Nephron (organoid): ENCODE data around the gene SPECC1L.
A peak's percentile ranks its signal among the peaks of the same experiment; 100 is the strongest.

Experiments used
- H3K27ac Mint-ChIP-seq, 3 experiments: 2 replicates each; pipeline ENCODE4 v1.8.0; 2020; ENCODE audit warnings: mixed read lengths in 3 of 3, mild to moderate bottlenecking in 2 of 3, moderate library complexity in 1 of 3
- H3K27me3 Mint-ChIP-seq: 2 replicates; pipeline ENCODE4 v1.8.0; 2021; ENCODE audit warnings: low read depth, mild to moderate bottlenecking, moderate library complexity, mixed read lengths
- H3K36me3 Mint-ChIP-seq: 2 replicates; pipeline ENCODE4 v1.8.0; 2020; ENCODE audit warnings: low read depth, mixed read lengths
- H3K4me1 Mint-ChIP-seq: 2 replicates; pipeline ENCODE4 v1.8.0; 2020; ENCODE audit warnings: mixed read lengths
- H3K4me3 Mint-ChIP-seq, 3 experiments: 2 replicates each; pipeline ENCODE4 v1.8.0; 2020; ENCODE audit warnings: mild to moderate bottlenecking in 3 of 3, mixed read lengths in 3 of 3, moderate library complexity in 2 of 3
- H3K9me3 Mint-ChIP-seq: 2 replicates; pipeline ENCODE4 v1.8.0; 2020; ENCODE audit warnings: mixed read lengths
- CTCF ChIP-seq, 3 experiments: fragments of 200-600 bp; sonication (generic); IDR thresholded peaks; one replicate each; pipeline ENCODE4 v1.5.0; 2021; ENCODE audit warnings: antibody characterized with exemption in 3 of 3; ENCODE audit not compliant: unreplicated experiment in 3 of 3

Gene SPECC1L

DNA sequence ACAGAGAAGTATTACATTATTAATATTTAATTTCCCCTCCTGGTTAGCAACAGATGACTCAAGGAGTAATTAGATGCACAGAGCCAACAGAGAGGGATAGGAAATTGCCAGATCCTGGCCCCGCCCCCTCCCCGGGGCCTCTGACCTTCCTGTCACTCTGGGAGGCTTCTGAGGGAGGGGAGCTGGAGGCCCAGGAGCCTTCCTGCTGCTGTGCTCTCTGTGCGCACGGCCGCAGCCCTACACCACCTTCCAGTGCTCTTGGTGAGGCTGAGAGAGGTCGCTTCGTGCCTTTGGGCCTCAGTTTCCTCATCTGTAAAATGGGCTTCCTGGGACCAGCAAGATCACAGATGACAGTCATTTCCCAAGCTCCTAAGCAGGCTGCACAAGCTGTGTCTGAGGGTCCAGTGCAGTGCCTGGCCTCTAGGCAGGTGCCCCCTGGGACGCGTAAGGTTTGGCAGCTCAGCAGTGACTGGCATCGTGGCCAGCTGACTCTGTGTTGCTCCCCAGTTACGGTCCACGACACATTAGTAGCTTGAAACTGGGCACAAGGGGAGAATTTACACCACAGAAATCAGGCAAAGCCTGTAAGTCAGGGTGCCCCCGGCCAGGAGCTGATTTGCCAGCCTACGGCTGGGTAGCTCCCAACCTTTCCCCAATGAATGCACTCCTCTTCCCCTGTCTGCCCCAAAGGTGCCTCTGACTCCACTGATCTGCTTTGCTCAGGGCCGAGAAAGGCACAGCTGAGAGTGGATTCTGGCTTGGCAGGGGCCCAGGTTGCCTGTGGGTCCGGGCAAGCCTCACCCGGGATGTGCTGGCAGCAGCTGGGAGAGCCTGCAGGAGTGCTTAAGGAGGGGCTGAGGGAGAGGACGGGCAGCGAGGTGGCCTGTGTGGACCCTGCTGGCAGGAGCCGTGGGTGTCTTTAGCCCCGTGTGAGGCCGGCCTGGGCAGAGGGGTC lies 159.1 kb downstream of the SPECC1L start:
- H3K9me3 Mint-ChIP-seq: no peaks in the 10 kb centered on the region
- no peaks in the 10 kb centered on the region for H3K36me3 Mint-ChIP-seq
- H3K27ac Mint-ChIP-seq: peak overlapping the region in 2 of 3 experiments; percentile 3 to 9
- TF ChIP-seq CTCF (IDR thresholded peaks at IDR 0.05; ENCODE audit: unreplicated experiment in 3 of 3): no peak
- peaks cover 44% of the 10 kb centered on the region for H3K4me1 Mint-ChIP-seq
- H3K27me3 Mint-ChIP-seq: peaks cover 23% of the 10 kb centered on the region
- no peak overlapping the region for H3K4me3 Mint-ChIP-seq

DNA sequence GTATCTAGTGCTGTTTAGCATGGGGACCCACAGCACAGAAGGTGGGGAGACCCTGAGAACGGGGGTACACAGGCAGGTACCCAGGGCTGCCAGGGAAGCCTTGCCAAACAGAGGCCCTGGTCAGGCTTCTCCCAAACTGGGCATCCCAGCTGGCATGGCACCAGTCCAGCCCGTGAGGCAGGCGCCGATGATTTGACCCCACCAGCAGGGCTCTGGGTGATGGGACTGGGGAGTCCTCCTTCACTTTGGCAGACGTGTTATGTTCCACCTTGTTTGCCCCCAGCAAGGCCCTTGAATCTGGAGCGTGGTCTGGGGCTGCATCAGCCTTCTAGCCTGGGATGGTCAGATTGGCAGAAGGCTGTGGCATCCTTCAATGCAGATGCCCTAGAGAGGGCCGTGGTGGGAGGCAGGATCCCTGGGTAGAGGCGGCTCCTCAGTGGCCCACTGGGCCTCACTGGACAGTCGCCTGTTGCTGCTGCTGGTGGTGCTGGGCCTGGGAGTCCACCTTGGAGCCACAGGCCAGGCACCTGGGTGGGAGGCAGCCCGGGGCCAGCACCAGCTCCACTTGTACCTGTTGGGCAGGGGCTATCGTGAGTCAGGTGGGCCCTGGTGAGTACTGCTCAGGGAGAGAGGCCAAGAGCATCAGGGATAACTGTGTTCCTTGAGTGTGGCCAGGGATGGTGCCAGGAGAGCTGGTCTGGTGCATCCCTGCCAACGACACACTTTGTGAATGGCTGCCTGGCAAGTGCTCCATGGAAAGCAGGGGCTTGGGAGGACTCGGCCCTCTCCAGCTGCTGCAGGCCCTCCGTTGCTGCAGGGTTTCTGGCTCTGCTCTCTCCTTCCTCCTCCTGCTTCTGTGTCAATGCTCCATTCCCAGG lies 160.0 kb downstream of the SPECC1L start:
- TF ChIP-seq CTCF (IDR thresholded peaks at IDR 0.05; ENCODE audit: unreplicated experiment in 3 of 3): no peak
- Mint-ChIP-seq H3K27ac (peak overlapping the region in 1 of 3 experiments; percentile 96), H3K27me3 (peaks cover 17% of the 10 kb centered on the region), H3K36me3 (no peaks in the 10 kb centered on the region), H3K4me3 (no peak overlapping the region), H3K4me1 (peaks cover 53% of the 10 kb centered on the region), H3K9me3 (no peaks in the 10 kb centered on the region)

GRCh38 chr22:24431309-24432034 lies 160.8 kb downstream of the SPECC1L start:
- H3K9me3 Mint-ChIP-seq: no peaks in the 10 kb centered on the region
- peaks cover 57% of the 10 kb centered on the region for H3K4me1 Mint-ChIP-seq
- no peak overlapping the region for H3K4me3 Mint-ChIP-seq
- H3K27ac Mint-ChIP-seq: peak overlapping the region in 2 of 3 experiments; percentile 67 to 96
- peaks cover 13% of the 10 kb centered on the region for H3K27me3 Mint-ChIP-seq
- H3K36me3 Mint-ChIP-seq: no peaks in the 10 kb centered on the region
- no peak for TF ChIP-seq CTCF (IDR thresholded peaks at IDR 0.05; ENCODE audit: unreplicated experiment in 3 of 3)

GRCh38 chr22:24432059-24432853 lies 161.6 kb downstream of the SPECC1L start:
- no peaks in the 10 kb centered on the region for H3K9me3 Mint-ChIP-seq
- peaks cover 8% of the 10 kb centered on the region for H3K27me3 Mint-ChIP-seq
- peak overlapping the region in 1 of 3 experiments; percentile 53 for H3K4me3 Mint-ChIP-seq
- H3K27ac Mint-ChIP-seq: peak overlapping the region; percentile 50 to 96 (median 95)
- H3K36me3 Mint-ChIP-seq: no peaks in the 10 kb centered on the region
- H3K4me1 Mint-ChIP-seq: peaks cover 57% of the 10 kb centered on the region
- no peak for TF ChIP-seq CTCF (IDR thresholded peaks at IDR 0.05; ENCODE audit: unreplicated experiment in 3 of 3)
